Measurements from ENCODE around the gene LYRM4.

DNA sequence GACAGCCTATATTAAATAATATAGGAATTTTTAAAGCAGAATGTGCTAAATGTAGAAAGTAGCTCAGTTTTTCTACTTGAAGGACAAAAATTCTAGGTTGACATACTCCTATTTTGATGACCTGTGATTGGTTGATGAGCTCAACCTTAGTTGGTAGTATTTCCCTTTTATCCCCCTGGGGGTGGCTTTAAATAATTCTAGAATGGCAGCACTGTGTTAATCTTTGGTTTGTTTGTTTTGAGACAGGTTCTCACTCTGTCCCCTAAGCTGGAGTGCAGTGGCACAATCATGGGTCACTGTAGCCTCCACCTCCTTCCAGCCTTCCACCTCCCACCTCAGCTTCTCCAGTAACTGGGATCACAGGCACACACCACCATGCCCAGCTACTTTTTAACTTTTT is 29.8 kb upstream of the LYRM4 start:
- TF ChIP-seq, protein P1, sequence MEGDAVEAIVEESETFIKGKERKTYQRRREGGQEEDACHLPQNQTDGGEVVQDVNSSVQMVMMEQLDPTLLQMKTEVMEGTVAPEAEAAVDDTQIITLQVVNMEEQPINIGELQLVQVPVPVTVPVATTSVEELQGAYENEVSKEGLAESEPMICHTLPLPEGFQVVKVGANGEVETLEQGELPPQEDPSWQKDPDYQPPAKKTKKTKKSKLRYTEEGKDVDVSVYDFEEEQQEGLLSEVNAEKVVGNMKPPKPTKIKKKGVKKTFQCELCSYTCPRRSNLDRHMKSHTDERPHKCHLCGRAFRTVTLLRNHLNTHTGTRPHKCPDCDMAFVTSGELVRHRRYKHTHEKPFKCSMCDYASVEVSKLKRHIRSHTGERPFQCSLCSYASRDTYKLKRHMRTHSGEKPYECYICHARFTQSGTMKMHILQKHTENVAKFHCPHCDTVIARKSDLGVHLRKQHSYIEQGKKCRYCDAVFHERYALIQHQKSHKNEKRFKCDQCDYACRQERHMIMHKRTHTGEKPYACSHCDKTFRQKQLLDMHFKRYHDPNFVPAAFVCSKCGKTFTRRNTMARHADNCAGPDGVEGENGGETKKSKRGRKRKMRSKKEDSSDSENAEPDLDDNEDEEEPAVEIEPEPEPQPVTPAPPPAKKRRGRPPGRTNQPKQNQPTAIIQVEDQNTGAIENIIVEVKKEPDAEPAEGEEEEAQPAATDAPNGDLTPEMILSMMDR (IDR thresholded peaks at IDR 0.05; ENCODE audit: insufficient read depth, low read length, poor library complexity, severe bottlenecking), result no peak
- TF ChIP-seq EZH2phosphoT487 (conservative IDR thresholded peaks at IDR 0.05; ENCODE audit: low read length), result no peak

Measured in SU-DHL-6 (cell line).